ENCODE measurements around the gene XXYLT1.

- TF ChIP-seq CTCF (conservative IDR thresholded peaks at IDR 0.05; ENCODE audit: low read length) = no peak
- no peak for TF ChIP-seq EZH2phosphoT487 (IDR thresholded peaks at IDR 0.05; ENCODE audit: borderline replicate concordance, low read depth, low read length)
These were observed 165.0 kb downstream of the XXYLT1 start for GRCh38 chr3:195105841-195106417.

All from OCI-LY7 (cell line).